ENCODE data around the gene OR1K1.

GRCh38 chr9:122848256-122848943 is 48.5 kb downstream of the OR1K1 start:
- TF ChIP-seq YY1 (IDR thresholded peaks at IDR 0.05; ENCODE audit: insufficient read depth, insufficient read length) = no peak
- TF ChIP-seq ZNF274 (IDR thresholded peaks at IDR 0.05; ENCODE audit: low read depth, low read length) = no peak

Measured in NT2/D1 (cell line).